Neuronal stem cell (in vitro differentiated cells): ENCODE data around the gene IGFL2.

Source experiments
- DNase-seq: peaks from one replicate; pipeline ENCODE4 v3.0.0-alpha.2; 2013; ENCODE audit warnings: low spot score
- H2AFZ ChIP-seq: one replicate; pipeline ENCODE4 v1.6.1; 2013; ENCODE audit warnings: mild to moderate bottlenecking, low read length, inconsistent platforms
- H2AK5ac ChIP-seq: 2 replicates; pipeline ENCODE4 v1.6.1; 2013; ENCODE audit warnings: low read depth, mild to moderate bottlenecking, inconsistent platforms, low read length, moderate library complexity, mixed read lengths
- H2BK120ac ChIP-seq: 2 replicates; pipeline ENCODE4 v1.6.1; 2013; ENCODE audit warnings: low read depth, mild to moderate bottlenecking, inconsistent platforms, low read length, moderate library complexity, mixed read lengths
- H2BK12ac ChIP-seq: one replicate; pipeline ENCODE4 v1.6.1; 2013; ENCODE audit warnings: low read length, inconsistent platforms
- H2BK15ac ChIP-seq: 2 replicates; pipeline ENCODE4 v1.6.1; 2013; ENCODE audit warnings: mild to moderate bottlenecking, low read length, inconsistent platforms, mixed read lengths
- H2BK5ac ChIP-seq: one replicate; pipeline ENCODE4 v1.6.1; 2013; ENCODE audit warnings: inconsistent platforms, mild to moderate bottlenecking, low read length, moderate library complexity
- H3K14ac ChIP-seq: one replicate; pipeline ENCODE4 v1.6.1; 2013; ENCODE audit warnings: low read length, inconsistent platforms
- H3K18ac ChIP-seq: 2 replicates; pipeline ENCODE4 v1.6.1; 2013; ENCODE audit warnings: low read length, inconsistent platforms
- H3K23ac ChIP-seq: 2 replicates; pipeline ENCODE4 v1.6.1; 2013; ENCODE audit warnings: low read depth, mild to moderate bottlenecking, mixed read lengths, low read length, inconsistent platforms; ENCODE audit not compliant: poor library complexity
- H3K27ac ChIP-seq: replicated peaks from 3 replicates; pipeline ENCODE4 v1.5.1; 2013; ENCODE audit warnings: low read length, inconsistent platforms
- H3K27me3 ChIP-seq, 3 experiments: 2 replicates each; pipeline ENCODE4 v1.6.1; 2013; ENCODE audit warnings: low read length in 3 of 3, mild to moderate bottlenecking in 2 of 3, inconsistent platforms in 1 of 3, low read depth in 1 of 3, mixed read lengths in 1 of 3, moderate library complexity in 1 of 3; ENCODE audit not compliant: control insufficient read depth in 3 of 3, insufficient read depth in 3 of 3
- H3K36me3 ChIP-seq, 2 donors: replicated peaks in 1 of 2; 2 replicates each; pipeline ENCODE4 v1.6.1; 2013; ENCODE audit warnings: low read length in 2 of 2; ENCODE audit not compliant: control insufficient read depth in 2 of 2, insufficient read depth in 2 of 2
- H3K4ac ChIP-seq: 2 replicates; pipeline ENCODE4 v1.6.1; 2013; ENCODE audit warnings: inconsistent platforms, mild to moderate bottlenecking, low read length, moderate library complexity
- H3K4me1 ChIP-seq, 2 donors: 1 replicate in 1 of 2; 2 replicates in 1 of 2; pipeline ENCODE4 v1.6.1; 2013; ENCODE audit warnings: low read length in 2 of 2, low read depth in 1 of 2; ENCODE audit not compliant: control insufficient read depth in 2 of 2, insufficient read depth in 1 of 2
- H3K4me2 ChIP-seq: one replicate; pipeline ENCODE4 v1.6.1; 2013; ENCODE audit warnings: mild to moderate bottlenecking, low read length, inconsistent platforms; ENCODE audit not compliant: insufficient read depth, poor library complexity, severe bottlenecking
- H3K4me3 ChIP-seq, 2 donors: 2 replicates each; pipeline ENCODE4 v1.5.1; 2013; ENCODE audit warnings: low read length in 2 of 2, mild to moderate bottlenecking in 2 of 2, inconsistent platforms in 1 of 2, moderate library complexity in 1 of 2
- H3K79me1 ChIP-seq: one replicate; pipeline ENCODE4 v1.6.1; 2013; ENCODE audit warnings: low read depth, mild to moderate bottlenecking, inconsistent platforms, low read length, moderate library complexity
- H3K9ac ChIP-seq: one replicate; pipeline ENCODE4 v1.6.1; 2013; ENCODE audit warnings: mild to moderate bottlenecking, low read depth, low read length, inconsistent platforms; ENCODE audit not compliant: poor library complexity
- H3K9me3 ChIP-seq, 2 donors: replicated peaks in 1 of 2; 2 replicates each; pipeline versions ENCODE3 to v1.6.1; 2013; ENCODE audit warnings: low read length in 2 of 2, mild to moderate bottlenecking in 2 of 2, inconsistent platforms in 1 of 2, low read depth in 1 of 2, mixed read lengths in 1 of 2, moderate library complexity in 1 of 2; ENCODE audit not compliant: control insufficient read depth in 2 of 2, insufficient read depth in 1 of 2
- H4K8ac ChIP-seq: one replicate; pipeline ENCODE4 v1.6.1; 2013; ENCODE audit warnings: low read depth, mild to moderate bottlenecking, inconsistent platforms, low read length, moderate library complexity
- H4K91ac ChIP-seq: one replicate; pipeline ENCODE4 v1.6.1; 2013; ENCODE audit warnings: low read length, low read depth, mild to moderate bottlenecking, inconsistent platforms; ENCODE audit not compliant: poor library complexity
- WGBS, 2 donors: extraction: QIAGEN DNeasy Blood & Tissue Kit; methylation state at CpG; one replicate each; pipeline ENCODE4 v1.1.7; 2013; ENCODE audit warnings: missing lambda C conversion rate in 2 of 2, mixed read lengths in 1 of 2; ENCODE audit not compliant: insufficient read length in 2 of 2, insufficient replicate concordance in 1 of 2; ENCODE audit errors: extremely low coverage in 2 of 2; 5-methylcytosine and 5-hydroxymethylcytosine counted together

Gene IGFL2

GRCh38 chr19:46201454-46202310 lies 53.6 kb downstream of the IGFL2 start:
- Histone ChIP-seq H3K4me3 (no peak overlapping the region), H3K36me3 (no peaks in the 10 kb centered on the region), H2BK5ac (no peak overlapping the region), H3K14ac (no peak overlapping the region), H3K18ac (no peak overlapping the region), H2AK5ac (no peak overlapping the region), H4K91ac (no peak overlapping the region), H3K27ac (no peak overlapping the region), H2BK120ac (no peak overlapping the region), H3K9me3 (peaks cover 0 to 4% of the 10 kb centered on the region in 2 donors), H3K27me3 (peaks cover 0 to 23% (median 0%) of the 10 kb centered on the region in 3 experiments), H3K4ac (no peak overlapping the region), H3K4me1 (no peaks in the 10 kb centered on the region), H2BK12ac (no peak overlapping the region), H2BK15ac (peak overlapping the region; percentile 24), H2AFZ (no peak overlapping the region), H4K8ac (no peak overlapping the region), H3K23ac (no peak overlapping the region), H3K4me2 (no peak overlapping the region), H3K79me1 (no peaks in the 10 kb centered on the region), H3K9ac (no peak overlapping the region)
- WGBS, 2 donors, result no CpG with 5 or more reads among the region's 16 CpGs
- no peak for DNase-seq

- H3K18ac ChIP-seq, result no peak overlapping the region
- no peaks in the 10 kb centered on the region for H3K4me1 ChIP-seq
- no peak overlapping the region for H4K8ac ChIP-seq
- H3K36me3 ChIP-seq, result no peaks in the 10 kb centered on the region
- WGBS, 2 donors, result no CpG with 5 or more reads among the region's 4 CpGs
- H3K9me3 ChIP-seq, result peaks cover 0 to 4% of the 10 kb centered on the region in 2 donors
- no peak for DNase-seq
- H3K23ac ChIP-seq, result no peak overlapping the region
- no peak overlapping the region for H4K91ac ChIP-seq
- no peak overlapping the region for H3K4ac ChIP-seq
- no peak overlapping the region for H3K9ac ChIP-seq
- H3K14ac ChIP-seq, result no peak overlapping the region
- no peak overlapping the region for H2AK5ac ChIP-seq
- no peak overlapping the region for H2BK15ac ChIP-seq
- H2BK5ac ChIP-seq, result no peak overlapping the region
- H3K27me3 ChIP-seq, result peaks cover 0 to 15% (median 0%) of the 10 kb centered on the region in 3 experiments
- H3K27ac ChIP-seq, result no peak overlapping the region
- H3K4me2 ChIP-seq, result no peak overlapping the region
- H2BK120ac ChIP-seq, result no peak overlapping the region
- no peak overlapping the region for H2AFZ ChIP-seq
- H3K4me3 ChIP-seq, result no peak overlapping the region
- no peaks in the 10 kb centered on the region for H3K79me1 ChIP-seq
- no peak overlapping the region for H2BK12ac ChIP-seq
These were observed 54.4 kb downstream of the IGFL2 start for GRCh38 chr19:46202426-46202825.

- H3K9ac ChIP-seq, result no peak overlapping the region
- H3K9me3 ChIP-seq, result peaks cover 0 to 4% of the 10 kb centered on the region in 2 donors
- H3K36me3 ChIP-seq, result no peaks in the 10 kb centered on the region
- no peaks in the 10 kb centered on the region for H3K79me1 ChIP-seq
- H3K23ac ChIP-seq, result no peak overlapping the region
- no CpG with 5 or more reads among the region's 8 CpGs for WGBS, 2 donors
- H3K4me3 ChIP-seq, result peak overlapping the region in 1 of 2 donors; percentile 50
- H3K4me2 ChIP-seq, result no peak overlapping the region
- no peak overlapping the region for H3K4ac ChIP-seq
- H2AFZ ChIP-seq, result no peak overlapping the region
- H2BK15ac ChIP-seq, result peak overlapping the region; percentile 7
- no peak overlapping the region for H3K18ac ChIP-seq
- no peak overlapping the region for H3K27ac ChIP-seq
- H2BK120ac ChIP-seq, result peak overlapping the region; percentile 19
- H4K8ac ChIP-seq, result no peak overlapping the region
- H3K14ac ChIP-seq, result no peak overlapping the region
- no peak overlapping the region for H2AK5ac ChIP-seq
- H3K4me1 ChIP-seq, result no peaks in the 10 kb centered on the region
- no peak for DNase-seq
- peaks cover 0 to 15% (median 0%) of the 10 kb centered on the region in 3 experiments for H3K27me3 ChIP-seq
- H4K91ac ChIP-seq, result no peak overlapping the region
- H2BK12ac ChIP-seq, result no peak overlapping the region
- H2BK5ac ChIP-seq, result no peak overlapping the region
These were observed 55.1 kb downstream of the IGFL2 start for GRCh38 chr19:46202872-46203860.
